ENCODE results near the gene ARVCF. TPM values are rescaled to one million over a fixed set of nuclear protein-coding genes. Genes with fewer than 3 reads are reported as not detected.

The ARVCF gene
- total and polyA plus RNA-seq, 9 of the 15 experiments (the other 6 are each of a cell fraction or from before 2014, with no cell fraction given), result 0.03 to 97.4 (median 15.6) TPM

DNA sequence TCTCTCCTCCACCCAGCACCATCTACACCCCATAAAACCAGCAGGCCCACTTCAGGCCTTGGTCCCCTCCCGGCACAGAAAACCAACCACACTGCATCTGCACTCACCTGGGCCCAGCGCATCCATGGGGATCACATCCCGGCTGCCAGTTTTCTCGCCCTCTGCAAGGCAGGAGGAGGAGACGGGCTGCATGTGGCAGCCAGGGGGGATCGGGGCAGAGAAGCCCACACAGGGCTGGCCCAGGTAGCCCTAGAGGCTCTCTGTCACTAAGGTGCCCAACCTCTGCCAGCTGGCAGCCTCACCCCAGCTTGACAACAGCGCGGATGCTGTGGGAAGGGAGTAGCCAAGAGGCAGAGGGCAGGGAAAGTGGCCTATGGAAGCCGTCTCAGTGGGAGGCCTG, 44.4 kb downstream of the ARVCF start (continued):
- TF ChIP-seq CHD7 (IDR thresholded peaks at IDR 0.05; ENCODE audit: low read depth, low read length), result peak; percentile 31
- no peak for TF ChIP-seq EWSR1 (IDR thresholded peaks at IDR 0.05; ENCODE audit: borderline replicate concordance, low read depth, partially characterized antibody)
- no peak for TF ChIP-seq BDP1 (IDR thresholded peaks at IDR 0.05; ENCODE audit: insufficient read depth, insufficient read length)
- TF ChIP-seq MIER1 (IDR thresholded peaks at IDR 0.05; ENCODE audit: low read depth), result no peak
- no peak for TF ChIP-seq DACH1 (IDR thresholded peaks at IDR 0.05; ENCODE audit: partially characterized antibody)
- 0 out of 2 replicates have a peak, but pooled peaks have one; percentile 42 for TF ChIP-seq ATF1 (CRISPR knock-in tag; IDR thresholded peaks at IDR 0.05)
- no peak for TF ChIP-seq ATF1 (tag; IDR thresholded peaks at IDR 0.05)
- no peak for TF ChIP-seq MCM3 (IDR thresholded peaks at IDR 0.05)
- no peak for TF ChIP-seq CEBPB (tag; IDR thresholded peaks at IDR 0.05)
- TF ChIP-seq PHF21A (IDR thresholded peaks at IDR 0.05; ENCODE audit: borderline replicate concordance, low read depth), result no peak
- no peak for TF ChIP-seq DNMT1 (IDR thresholded peaks at IDR 0.05)
- TF ChIP-seq, protein P1, sequence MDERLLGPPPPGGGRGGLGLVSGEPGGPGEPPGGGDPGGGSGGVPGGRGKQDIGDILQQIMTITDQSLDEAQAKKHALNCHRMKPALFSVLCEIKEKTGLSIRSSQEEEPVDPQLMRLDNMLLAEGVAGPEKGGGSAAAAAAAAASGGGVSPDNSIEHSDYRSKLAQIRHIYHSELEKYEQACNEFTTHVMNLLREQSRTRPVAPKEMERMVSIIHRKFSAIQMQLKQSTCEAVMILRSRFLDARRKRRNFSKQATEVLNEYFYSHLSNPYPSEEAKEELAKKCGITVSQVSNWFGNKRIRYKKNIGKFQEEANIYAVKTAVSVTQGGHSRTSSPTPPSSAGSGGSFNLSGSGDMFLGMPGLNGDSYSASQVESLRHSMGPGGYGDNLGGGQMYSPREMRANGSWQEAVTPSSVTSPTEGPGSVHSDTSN (CRISPR knock-in tag; IDR thresholded peaks at IDR 0.05; ENCODE audit: low read depth), result 0 out of 2 replicates have a peak, but pooled peaks have one; percentile 30
- TF ChIP-seq, protein P1 (tag; conservative IDR thresholded peaks at IDR 0.05; ENCODE audit: low read depth), result no peak
- no peak for TF ChIP-seq ZNF232 (CRISPR knock-in tag; IDR thresholded peaks at IDR 0.05)

Data from K562 (cell line).